Astrocyte of the hippocampus (primary cell): ENCODE results near the gene SP110.
A peak's percentile ranks its signal among the peaks of the same experiment; 100 is the strongest.
"Not testable (repeated sequence)": the region's sequence is repeated elsewhere in the genome, so short reads cannot be mapped to it uniquely, and the experiment has no call there.

Experiments used
- DNase-seq: peaks from one replicate; pipeline ENCODE4 v3.0.0; 2011; ENCODE audit warnings: low read depth, low spot score

The SP110 gene

DNA sequence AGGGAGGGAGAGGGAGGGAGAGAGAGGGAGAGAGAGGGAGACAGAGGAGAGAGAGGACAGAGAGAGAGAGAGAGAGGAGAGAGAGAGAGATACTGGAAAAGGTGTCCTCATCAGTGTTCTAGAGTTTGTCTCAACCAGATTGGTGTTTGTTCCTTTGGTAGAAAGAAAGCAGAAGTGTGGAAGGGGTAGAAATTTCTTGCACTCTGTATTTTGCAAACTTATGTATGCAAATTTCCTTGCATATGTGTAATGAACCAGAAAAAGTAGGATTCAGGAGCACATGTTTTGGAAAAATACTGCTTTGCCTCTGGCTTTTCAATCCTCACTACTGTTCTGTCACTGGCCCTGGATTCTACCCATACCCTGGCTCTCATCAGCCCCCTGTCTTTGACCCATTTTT, 4.7 kb upstream of the SP110 start:
- no peak for DNase-seq

DNA sequence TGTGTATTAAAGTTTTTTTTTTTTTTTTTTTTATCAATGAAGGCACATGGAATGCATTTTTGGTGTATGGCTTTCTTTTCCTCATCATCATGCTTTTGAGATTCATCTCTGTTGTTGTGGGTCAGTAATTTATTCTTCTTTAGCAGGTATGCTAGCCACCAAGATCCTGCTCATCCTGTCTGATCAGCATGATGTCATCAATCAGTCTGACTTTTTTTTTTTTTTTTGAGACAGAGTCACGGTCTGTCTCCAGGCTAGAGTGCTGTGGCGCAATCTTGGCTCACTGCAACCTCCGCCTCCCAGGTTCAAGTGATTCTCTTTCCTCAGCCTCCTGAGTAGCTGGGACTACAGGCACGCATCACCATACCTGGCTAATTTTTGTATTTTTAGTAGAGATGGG, 3.0 kb upstream of the SP110 start:
- not testable (repeated sequence) for DNase-seq

GRCh38 chr2:230221493-230221892, 1.7 kb upstream of the SP110 start:
- DNase-seq: no peak

DNA sequence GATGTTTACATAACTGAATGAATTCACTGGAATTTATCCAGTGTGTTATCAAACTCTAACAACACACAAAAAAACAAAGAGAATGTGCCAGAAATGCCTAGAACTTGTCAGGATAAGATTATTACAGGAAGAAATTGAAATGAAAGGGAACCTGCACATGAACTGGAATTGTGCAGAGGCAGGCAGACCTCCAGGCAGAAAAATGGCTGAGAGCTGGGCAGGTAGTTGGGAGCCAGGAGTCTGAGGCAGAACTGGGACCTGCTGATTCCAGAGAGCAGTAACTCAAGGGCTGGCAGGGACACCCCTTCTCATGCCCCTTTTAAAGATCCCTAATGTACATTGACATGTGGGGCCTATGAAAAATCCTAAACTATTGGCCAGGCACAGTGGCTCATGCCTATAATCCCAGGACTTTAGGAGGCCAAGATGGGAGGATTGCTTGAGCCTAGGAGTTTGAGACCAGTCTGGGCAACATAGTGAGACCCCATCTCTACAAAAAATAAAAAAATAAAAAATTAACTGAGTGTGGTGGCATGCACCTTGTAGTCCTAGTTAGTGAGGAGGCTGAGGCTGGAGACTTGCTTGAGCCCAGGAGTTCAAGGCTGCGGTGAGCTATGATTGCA, 674 bp upstream of the SP110 start:
- DNase-seq: no peak

DNA sequence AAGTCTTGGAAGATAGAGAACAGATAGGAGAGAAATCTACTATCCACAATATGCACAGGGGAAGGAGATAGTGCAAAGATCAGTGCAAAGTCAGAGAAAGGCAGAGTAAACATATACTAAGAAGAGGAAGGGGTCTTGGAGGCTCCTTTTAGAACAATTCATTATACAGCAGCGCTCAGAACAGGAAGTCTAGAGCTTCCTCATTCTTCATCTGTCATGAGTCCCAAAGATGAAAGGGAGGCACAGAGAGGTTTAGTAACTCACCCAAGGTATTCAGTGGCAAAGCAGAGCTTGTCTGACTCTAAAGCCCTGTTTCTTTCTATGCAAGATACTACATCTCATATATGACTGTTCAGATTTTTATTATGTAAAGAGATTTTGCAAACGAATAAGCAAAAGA, 1.4 kb downstream of the SP110 start:
- DNase-seq: no peak

- DNase-seq: no peak
These were observed 2.4 kb downstream of the SP110 start for GRCh38 chr2:230217424-230217823.

- no peak for DNase-seq
These were observed 3.3 kb downstream of the SP110 start for GRCh38 chr2:230216489-230216888.

DNA sequence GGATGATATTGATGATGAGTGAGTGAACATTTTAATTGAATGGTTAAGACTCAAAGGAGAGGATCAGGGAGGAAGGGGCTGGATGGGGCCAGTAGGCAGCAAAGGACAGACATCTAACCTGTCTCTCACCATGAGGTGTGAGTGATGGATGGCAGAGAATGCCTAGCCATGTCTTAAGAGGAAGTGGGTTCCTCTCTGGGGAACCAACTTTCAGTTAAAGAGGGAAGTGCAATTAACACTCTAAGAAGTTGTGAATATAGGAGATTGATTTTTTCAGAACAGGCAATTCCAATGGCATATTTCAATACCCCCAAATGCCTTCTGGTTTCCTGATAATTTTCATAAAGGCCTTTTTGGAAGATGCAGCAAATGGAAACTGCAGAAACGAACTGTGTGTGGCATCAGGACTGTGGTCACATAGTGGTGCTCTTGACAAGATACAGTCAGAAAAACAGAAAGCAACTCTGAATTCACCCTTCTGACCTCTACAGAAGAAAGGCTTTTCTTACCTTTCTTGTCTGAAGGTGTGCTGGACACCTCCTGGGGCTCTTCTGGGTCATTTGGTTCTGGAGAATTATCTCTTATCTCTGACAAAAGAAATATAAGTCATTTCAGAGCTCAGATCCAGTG, 10.2 kb downstream of the SP110 start:
- no peak for DNase-seq

- no peak for DNase-seq
These were observed 11.2 kb downstream of the SP110 start for GRCh38 chr2:230208576-230208975.

GRCh38 chr2:230205721-230206120, 14.1 kb downstream of the SP110 start:
- no peak for DNase-seq

- no peak for DNase-seq
These were observed 14.8 kb downstream of the SP110 start for GRCh38 chr2:230205034-230205433.

GRCh38 chr2:230203110-230203676, 16.6 kb downstream of the SP110 start:
- no peak for DNase-seq

- no peak for DNase-seq
These were observed 17.2 kb downstream of the SP110 start for GRCh38 chr2:230202430-230203109.

DNA sequence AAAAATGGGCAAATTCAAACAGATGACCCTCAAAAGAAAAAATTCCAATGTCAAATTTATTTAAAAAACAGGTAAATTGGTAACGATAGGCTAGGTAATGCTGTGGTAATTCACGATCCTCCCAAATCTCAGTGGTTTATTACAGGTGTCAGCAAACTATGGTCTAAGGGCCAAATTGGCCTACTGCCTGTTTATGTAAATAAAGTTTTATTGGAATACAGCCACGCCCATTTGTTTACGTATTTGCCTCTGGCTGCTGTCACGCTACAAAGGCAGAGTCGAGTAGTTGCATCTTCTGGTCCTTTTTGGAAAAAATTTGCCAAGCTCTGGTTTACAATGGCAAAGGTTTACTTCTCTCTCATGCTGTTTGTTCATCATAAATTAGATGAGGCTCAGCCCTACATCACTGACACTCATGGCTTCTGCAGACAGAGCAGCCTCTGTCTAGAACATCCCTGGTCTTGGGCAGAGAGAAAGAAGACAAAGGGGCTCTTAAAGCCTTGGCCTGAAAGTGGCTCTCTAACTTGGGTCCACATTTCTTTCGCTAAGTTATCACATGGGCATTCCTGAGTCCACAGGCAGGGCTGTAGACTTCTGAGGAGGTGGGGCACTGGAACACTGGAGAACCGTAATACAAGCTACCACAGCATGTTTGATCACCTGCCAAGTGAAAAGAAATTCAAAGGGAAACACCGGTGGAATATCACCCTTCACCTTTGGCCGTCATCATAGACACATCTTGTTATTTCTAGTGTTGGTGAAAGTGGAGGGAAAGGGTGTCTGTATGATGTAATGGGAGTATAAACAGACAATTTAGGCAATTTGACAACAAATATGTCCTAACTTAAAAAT, 34.8 kb downstream of the SP110 start:
- peak; percentile 71 for DNase-seq

GRCh38 chr2:230181195-230181594, 38.6 kb downstream of the SP110 start:
- DNase-seq: no peak

DNA sequence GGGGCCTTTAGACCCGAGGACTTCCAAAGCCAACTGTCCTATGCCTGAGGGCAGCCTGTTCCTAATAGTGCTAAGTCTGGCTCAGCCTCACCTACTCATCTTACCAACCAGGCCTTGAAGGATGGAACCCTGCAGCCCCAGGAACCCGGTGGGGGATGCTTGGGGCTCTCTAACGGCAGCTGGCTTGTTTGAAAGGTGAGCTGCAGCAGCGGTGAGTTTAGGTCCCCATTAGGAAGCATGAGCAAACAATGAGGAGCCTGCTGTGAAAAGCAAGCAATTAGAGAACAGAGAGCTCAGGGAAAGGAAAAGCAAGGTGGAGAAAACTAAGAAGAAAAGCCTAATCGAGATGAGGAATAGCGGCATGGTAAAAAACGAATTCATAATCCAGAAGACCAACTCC, 39.9 kb downstream of the SP110 start:
- DNase-seq: no peak

GRCh38 chr2:230178546-230179485, 41.0 kb downstream of the SP110 start:
- no peak for DNase-seq

- DNase-seq: no peak
These were observed 42.8 kb downstream of the SP110 start for GRCh38 chr2:230176996-230177395.

GRCh38 chr2:230174466-230174865, 45.3 kb downstream of the SP110 start:
- DNase-seq: no peak

- no peak for DNase-seq
These were observed 46.9 kb downstream of the SP110 start for GRCh38 chr2:230172852-230173251.

GRCh38 chr2:230172156-230172555, 47.6 kb downstream of the SP110 start:
- no peak for DNase-seq
